ENCODE measurements around the gene ACO2. TPM values are rescaled to one million over a fixed set of nuclear protein-coding genes. Genes with fewer than 3 reads are reported as not detected.

ACO2 gene
- polyA plus RNA-seq, 1 of the 3 experiments (the other 2 are of a cell fraction) = 47.0 TPM

- H4K20me1 ChIP-seq (ENCODE audit: insufficient read depth) = peaks cover 49% of the 10 kb centered on the region
- TF ChIP-seq MEF2A (IDR thresholded peaks at IDR 0.05; ENCODE audit: borderline replicate concordance, low read depth) (no peak), RCOR1 (IDR thresholded peaks at IDR 0.05; ENCODE audit: low read length) (no peak), TEAD4 (IDR thresholded peaks at IDR 0.05; ENCODE audit: borderline replicate concordance, insufficient read depth) (no peak), TCF12 (IDR thresholded peaks at IDR 0.05) (no peak), NRF1 (IDR thresholded peaks at IDR 0.05; ENCODE audit: low read depth, low read length) (no peak), SIN3A (IDR thresholded peaks at IDR 0.05; ENCODE audit: borderline replicate concordance, low read depth, low read length) (no peak), YY1 (IDR thresholded peaks at IDR 0.05; ENCODE audit: low read depth) (no peak), TAF1 (IDR thresholded peaks at IDR 0.05; ENCODE audit: borderline replicate concordance, low read depth, low read length) (no peak), RAD21 (IDR thresholded peaks at IDR 0.05; ENCODE audit: low read length) (no peak)
- TF ChIP-seq, protein P1, sequence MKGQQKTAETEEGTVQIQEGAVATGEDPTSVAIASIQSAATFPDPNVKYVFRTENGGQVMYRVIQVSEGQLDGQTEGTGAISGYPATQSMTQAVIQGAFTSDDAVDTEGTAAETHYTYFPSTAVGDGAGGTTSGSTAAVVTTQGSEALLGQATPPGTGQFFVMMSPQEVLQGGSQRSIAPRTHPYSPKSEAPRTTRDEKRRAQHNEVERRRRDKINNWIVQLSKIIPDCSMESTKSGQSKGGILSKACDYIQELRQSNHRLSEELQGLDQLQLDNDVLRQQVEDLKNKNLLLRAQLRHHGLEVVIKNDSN (IDR thresholded peaks at IDR 0.05; ENCODE audit: borderline replicate concordance, low read depth) = no peak
- TF ChIP-seq, protein P2, sequence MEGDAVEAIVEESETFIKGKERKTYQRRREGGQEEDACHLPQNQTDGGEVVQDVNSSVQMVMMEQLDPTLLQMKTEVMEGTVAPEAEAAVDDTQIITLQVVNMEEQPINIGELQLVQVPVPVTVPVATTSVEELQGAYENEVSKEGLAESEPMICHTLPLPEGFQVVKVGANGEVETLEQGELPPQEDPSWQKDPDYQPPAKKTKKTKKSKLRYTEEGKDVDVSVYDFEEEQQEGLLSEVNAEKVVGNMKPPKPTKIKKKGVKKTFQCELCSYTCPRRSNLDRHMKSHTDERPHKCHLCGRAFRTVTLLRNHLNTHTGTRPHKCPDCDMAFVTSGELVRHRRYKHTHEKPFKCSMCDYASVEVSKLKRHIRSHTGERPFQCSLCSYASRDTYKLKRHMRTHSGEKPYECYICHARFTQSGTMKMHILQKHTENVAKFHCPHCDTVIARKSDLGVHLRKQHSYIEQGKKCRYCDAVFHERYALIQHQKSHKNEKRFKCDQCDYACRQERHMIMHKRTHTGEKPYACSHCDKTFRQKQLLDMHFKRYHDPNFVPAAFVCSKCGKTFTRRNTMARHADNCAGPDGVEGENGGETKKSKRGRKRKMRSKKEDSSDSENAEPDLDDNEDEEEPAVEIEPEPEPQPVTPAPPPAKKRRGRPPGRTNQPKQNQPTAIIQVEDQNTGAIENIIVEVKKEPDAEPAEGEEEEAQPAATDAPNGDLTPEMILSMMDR (IDR thresholded peaks at IDR 0.05) = no peak
- no peak overlapping the region for H3K4me2 ChIP-seq
- no peak overlapping the region for H2AFZ ChIP-seq (ENCODE audit: low read depth)
- POLR2A ChIA-PET = interaction anchor here (0.8 kb wide), 1 partner anchor 19 kb away, joined by 3 read pairs; no protein-coding TSS in a partner anchor
- no peak overlapping the region for H3K27ac ChIP-seq (ENCODE audit: low read depth in 2 of 2, low read length in 1 of 2)
- peaks cover 62% of the 10 kb centered on the region for H3K79me2 ChIP-seq (ENCODE audit: insufficient read depth)
- no peaks in the 10 kb centered on the region for H3K4me1 ChIP-seq (ENCODE audit: control insufficient read depth in 1 of 2, insufficient read depth in 2 of 2, low read depth in 1 of 2, low read length in 1 of 2)
- DNase-seq = no peak
- H3K4me3 ChIP-seq (ENCODE audit: low read depth in 2 of 2, low read length in 1 of 2) = no peak overlapping the region
- 96% methylated on average over 13 of the region's 23 CpGs for WGBS (ENCODE audit: low lambda C conversion rate)
- H3K9me2 ChIP-seq = no peaks in the 10 kb centered on the region
- no peaks in the 10 kb centered on the region for H3F3A ChIP-seq (replicated peaks; ENCODE audit: insufficient read depth)
- H3K9me3 ChIP-seq = no peaks in the 10 kb centered on the region
- CTCF ChIA-PET = interaction anchor here (1.2 kb wide), 1 partner anchor 81 kb away, joined by 4 read pairs; no protein-coding TSS in a partner anchor
- H3K36me3 ChIP-seq (replicated peaks in 1 of 2; ENCODE audit: control insufficient read depth in 1 of 2, insufficient read depth in 2 of 2, low read length in 1 of 2) = peaks cover 0 to 23% of the 10 kb centered on the region in 2 experiments
- H3K9ac ChIP-seq = no peak overlapping the region
- H3K27me3 ChIP-seq (ENCODE audit: insufficient read depth) = no peaks in the 10 kb centered on the region
Observed at GRCh38 chr22:41436322-41437113, 32.4 kb upstream of the ACO2 start.

- H3K9me3 ChIP-seq = no peaks in the 10 kb centered on the region
- no peak overlapping the region for H3K4me2 ChIP-seq
- WGBS (ENCODE audit: low lambda C conversion rate) = 97% methylated on average over 4 of the region's 7 CpGs
- no peaks in the 10 kb centered on the region for H3K9me2 ChIP-seq
- CTCF ChIA-PET = interaction anchor here (1.0 kb wide), 1 partner anchor 33 kb away, joined by 3 read pairs; no protein-coding TSS in a partner anchor
- no peaks in the 10 kb centered on the region for H3F3A ChIP-seq (replicated peaks; ENCODE audit: insufficient read depth)
- no peak overlapping the region for H2AFZ ChIP-seq (ENCODE audit: low read depth)
- H3K9ac ChIP-seq = no peak overlapping the region
- no peak overlapping the region for H3K27ac ChIP-seq (ENCODE audit: low read depth in 2 of 2, low read length in 1 of 2)
- no peak overlapping the region for H3K4me3 ChIP-seq (ENCODE audit: low read depth in 2 of 2, low read length in 1 of 2)
- H4K20me1 ChIP-seq (ENCODE audit: insufficient read depth) = peaks cover 54% of the 10 kb centered on the region
- H3K4me1 ChIP-seq (ENCODE audit: control insufficient read depth in 1 of 2, insufficient read depth in 2 of 2, low read depth in 1 of 2, low read length in 1 of 2) = no peaks in the 10 kb centered on the region
- POLR2A ChIA-PET = no interaction called here
- peaks cover 69% of the 10 kb centered on the region for H3K79me2 ChIP-seq (ENCODE audit: insufficient read depth)
- H3K36me3 ChIP-seq (replicated peaks in 1 of 2; ENCODE audit: control insufficient read depth in 1 of 2, insufficient read depth in 2 of 2, low read length in 1 of 2) = peaks cover under 1 to 20% of the 10 kb centered on the region in 2 experiments
- TF ChIP-seq, protein P3, sequence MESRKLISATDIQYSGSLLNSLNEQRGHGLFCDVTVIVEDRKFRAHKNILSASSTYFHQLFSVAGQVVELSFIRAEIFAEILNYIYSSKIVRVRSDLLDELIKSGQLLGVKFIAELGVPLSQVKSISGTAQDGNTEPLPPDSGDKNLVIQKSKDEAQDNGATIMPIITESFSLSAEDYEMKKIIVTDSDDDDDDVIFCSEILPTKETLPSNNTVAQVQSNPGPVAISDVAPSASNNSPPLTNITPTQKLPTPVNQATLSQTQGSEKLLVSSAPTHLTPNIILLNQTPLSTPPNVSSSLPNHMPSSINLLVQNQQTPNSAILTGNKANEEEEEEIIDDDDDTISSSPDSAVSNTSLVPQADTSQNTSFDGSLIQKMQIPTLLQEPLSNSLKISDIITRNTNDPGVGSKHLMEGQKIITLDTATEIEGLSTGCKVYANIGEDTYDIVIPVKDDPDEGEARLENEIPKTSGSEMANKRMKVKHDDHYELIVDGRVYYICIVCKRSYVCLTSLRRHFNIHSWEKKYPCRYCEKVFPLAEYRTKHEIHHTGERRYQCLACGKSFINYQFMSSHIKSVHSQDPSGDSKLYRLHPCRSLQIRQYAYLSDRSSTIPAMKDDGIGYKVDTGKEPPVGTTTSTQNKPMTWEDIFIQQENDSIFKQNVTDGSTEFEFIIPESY (IDR thresholded peaks at IDR 0.05; ENCODE audit: borderline replicate concordance, low read depth) = no peak
- no peak for TF ChIP-seq FOSL2 (IDR thresholded peaks at IDR 0.05; ENCODE audit: borderline replicate concordance, low read depth)
- no peak for TF ChIP-seq IRF3 (IDR thresholded peaks at IDR 0.05; ENCODE audit: low read depth, low read length)
- no peak for TF ChIP-seq TEAD4 (IDR thresholded peaks at IDR 0.05; ENCODE audit: borderline replicate concordance, insufficient read depth)
- no peak for TF ChIP-seq RXRA (IDR thresholded peaks at IDR 0.05; ENCODE audit: borderline replicate concordance, low read depth)
- no peak for TF ChIP-seq GATA2 (CRISPR knock-in tag; IDR thresholded peaks at IDR 0.05)
- TF ChIP-seq NFIC (IDR thresholded peaks at IDR 0.05; ENCODE audit: borderline replicate concordance) = no peak
- no peak for TF ChIP-seq NRF1 (IDR thresholded peaks at IDR 0.05; ENCODE audit: low read depth, low read length)
- DNase-seq = no peak
- no peaks in the 10 kb centered on the region for H3K27me3 ChIP-seq (ENCODE audit: insufficient read depth)
Observed at GRCh38 chr22:41437198-41437597, 31.7 kb upstream of the ACO2 start.
